ENCODE data around the gene ORC3.
"Not testable (repeated sequence)": the region's sequence is repeated elsewhere in the genome, so short reads cannot be mapped to it uniquely, and the experiment has no call there.

The ORC3 gene

GRCh38 chr6:87663434-87663833, 73.5 kb downstream of the ORC3 start:
- DNase-seq = no peak

DNA sequence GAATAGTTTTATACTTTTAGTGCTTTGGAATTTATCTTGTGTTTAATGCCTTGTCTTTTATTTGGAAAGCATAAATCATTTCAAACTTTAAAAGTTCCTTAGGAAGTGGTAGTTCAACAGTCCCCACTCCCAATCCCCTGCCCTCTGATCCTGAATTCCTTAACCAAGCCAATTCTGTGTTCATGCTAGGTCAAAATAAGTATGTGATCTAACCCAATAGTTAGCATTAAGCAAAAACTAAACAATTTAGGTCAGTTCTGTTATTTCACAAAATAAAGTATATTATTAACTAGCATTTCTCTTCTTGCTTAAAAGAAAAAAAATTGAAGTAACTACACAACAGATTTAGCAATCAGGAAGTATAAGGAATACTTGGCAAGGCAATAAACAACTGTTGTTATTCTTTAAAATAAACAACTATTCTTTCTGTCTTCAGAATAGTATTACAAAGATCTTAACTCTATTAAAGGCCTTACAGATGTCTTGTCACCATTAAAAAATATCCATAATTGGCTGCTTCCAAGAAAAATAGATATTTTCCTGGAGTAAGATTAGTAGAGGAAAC, 75.1 kb downstream of the ORC3 start:
- DNase-seq = no peak

DNA sequence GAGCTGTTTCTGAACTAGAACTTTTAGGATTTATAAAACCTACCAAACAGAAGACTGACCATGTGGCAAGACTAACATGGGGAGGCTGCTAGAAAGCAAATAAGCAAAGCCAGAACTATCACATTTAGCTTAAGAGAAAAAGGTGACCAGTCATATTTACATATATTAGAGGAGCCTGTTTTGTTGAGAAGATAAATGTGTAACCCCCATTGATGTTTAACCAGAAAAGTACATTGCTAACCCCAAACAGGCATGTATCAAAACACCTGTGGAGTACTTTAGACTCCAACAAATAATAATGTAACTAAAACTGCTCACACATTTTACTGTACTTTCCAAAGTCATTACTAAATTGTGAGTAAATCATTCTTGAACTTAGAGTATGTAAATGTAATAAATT, 77.1 kb downstream of the ORC3 start:
- no peak for DNase-seq

GRCh38 chr6:87668013-87668412, 78.1 kb downstream of the ORC3 start:
- no peak for DNase-seq

- DNase-seq = no peak
Measured at GRCh38 chr6:87669051-87669450, 79.1 kb downstream of the ORC3 start.

DNA sequence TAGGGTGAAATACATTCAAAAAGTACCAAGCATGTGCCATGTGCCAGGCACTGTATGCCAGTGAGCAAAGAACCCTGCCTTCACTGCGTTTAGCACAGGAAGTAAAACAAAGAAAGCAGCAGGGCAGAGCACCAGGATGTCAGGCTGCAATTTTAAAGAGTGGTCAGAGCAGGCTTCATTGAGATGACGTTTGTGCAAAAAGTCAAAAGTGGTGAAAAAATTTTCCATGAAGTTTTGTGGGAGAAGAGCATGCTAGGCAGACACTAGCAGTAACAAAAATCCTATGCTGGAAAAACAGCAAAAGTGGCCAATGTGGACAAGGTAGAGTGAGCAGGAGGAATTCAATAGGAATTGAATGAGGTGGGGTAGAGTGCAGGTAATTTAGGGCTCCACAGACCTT, 80.8 kb downstream of the ORC3 start:
- no peak for DNase-seq

- DNase-seq = no peak
Measured at GRCh38 chr6:87671555-87672029, 81.7 kb downstream of the ORC3 start.

DNA sequence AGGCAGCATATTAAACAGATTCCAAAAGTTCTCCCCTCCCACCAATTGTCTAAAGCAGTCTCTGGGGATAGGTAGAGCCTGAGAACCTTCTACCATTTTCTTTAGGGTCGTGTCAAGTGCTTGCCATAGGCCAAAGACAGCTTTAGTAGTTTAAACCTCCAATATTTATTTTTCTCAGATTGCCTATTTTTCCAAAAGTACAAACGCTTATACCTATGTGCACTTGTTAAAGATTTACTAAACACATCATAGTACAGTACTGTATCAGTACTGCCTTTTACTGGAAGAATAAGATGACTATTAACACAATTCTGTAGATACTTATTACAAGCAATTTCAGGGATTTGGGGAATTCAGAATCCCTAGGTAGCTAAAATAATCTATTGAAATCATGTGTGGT, 82.7 kb downstream of the ORC3 start:
- no peak for DNase-seq

GRCh38 chr6:87673237-87673636, 83.3 kb downstream of the ORC3 start:
- DNase-seq = no peak

GRCh38 chr6:87674290-87674689, 84.4 kb downstream of the ORC3 start:
- no peak for DNase-seq

GRCh38 chr6:87675004-87675681, 85.2 kb downstream of the ORC3 start:
- no peak for DNase-seq

GRCh38 chr6:87682310-87682709, 92.4 kb downstream of the ORC3 start:
- no peak for DNase-seq

DNA sequence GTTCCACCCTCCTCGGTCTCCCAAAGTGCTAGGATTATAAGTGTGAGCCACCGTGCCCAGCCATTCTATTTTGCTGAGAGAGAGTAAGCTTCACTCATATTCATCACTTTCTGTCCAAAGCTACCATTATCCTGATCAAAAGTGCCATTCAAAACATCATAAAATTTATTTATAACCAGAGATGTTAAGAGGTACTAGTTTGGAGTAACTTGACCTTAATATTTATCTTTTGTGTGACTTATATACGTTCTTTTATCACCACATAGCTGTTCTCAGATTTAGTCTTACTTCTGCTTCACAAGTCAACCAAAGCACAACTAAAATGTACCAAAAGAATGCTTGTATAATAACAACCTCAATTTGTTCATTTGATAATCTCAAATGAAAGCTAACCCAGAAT, 94.0 kb downstream of the ORC3 start:
- no peak for DNase-seq

DNA sequence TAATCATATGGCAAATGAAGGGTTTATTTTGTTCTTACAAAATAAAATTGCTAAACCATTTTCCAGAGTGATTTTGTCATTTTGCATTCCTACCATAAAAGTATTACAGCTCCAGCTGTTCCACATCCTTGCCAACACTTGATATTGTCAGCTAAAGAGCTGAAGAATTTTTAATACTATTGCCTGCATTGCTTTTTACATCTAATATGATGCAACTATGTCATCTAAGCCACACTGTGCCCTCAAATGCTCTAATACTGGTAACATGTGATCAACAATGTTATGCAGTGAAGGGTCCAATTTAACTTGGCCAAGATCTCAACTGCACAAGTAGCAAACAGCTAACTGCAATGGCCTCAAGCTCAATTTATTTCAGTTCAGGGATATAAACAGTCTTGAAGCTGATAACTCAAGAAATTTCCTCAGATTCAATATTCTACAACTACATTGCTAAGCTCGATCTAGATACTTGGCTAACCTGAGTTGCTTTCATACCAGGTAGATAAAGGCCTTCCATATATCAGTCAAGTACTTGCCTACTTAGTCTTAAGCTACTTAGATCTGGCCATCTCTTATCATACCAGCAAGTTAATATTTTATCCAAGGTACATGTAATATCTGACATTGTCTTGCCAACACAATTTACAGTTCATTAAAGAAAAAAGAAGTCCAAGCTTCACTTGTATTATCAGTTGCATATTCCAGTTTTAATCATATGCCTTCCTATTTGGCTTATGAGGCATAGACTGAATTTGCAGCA, 95.1 kb downstream of the ORC3 start:
- no peak for DNase-seq

DNA sequence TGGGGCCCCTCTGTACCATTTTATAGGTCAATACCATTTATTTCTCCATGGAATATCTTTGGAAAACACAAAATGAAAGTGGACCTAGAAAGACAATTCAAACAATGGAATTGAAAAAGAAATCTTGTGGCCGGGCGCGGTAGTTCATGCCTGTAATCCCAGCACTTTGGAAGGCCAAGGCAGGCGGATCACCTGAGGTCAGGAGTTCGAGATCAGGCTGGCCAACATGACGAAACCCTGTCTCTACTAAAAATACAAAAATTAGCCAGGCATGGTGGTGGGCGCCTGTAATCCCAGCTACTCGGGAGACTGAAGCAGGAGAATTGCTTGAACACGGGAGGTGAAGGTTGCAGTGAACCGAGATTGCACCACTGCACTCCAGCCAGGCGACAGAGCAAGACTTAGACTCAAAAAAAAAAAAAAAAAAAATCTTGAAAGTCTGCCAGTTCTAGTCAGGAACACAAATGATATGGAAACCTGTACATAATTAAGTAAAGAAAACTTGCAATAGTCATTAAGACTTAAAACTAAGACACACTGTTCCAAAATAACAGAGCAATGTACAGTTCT, 96.8 kb downstream of the ORC3 start:
- not testable (repeated sequence) for DNase-seq

DNA sequence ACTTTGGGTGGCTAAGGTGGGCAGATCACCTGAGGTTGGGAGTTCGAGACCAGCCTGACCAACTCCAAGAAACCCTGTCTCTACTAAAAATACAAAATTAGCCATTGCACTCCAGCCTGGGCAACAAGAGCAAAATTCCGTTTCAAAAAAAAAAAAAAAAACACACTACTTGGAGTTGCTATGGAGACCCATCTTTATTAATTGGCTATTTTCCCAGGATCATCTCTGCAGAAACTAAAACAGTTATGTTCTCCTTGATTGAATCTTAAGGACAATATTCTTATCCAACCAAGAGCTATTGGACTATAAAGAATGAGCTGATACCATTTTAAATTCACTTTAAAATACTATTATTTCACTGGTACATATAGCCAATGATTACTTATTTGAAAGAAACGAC, 97.4 kb downstream of the ORC3 start:
- no peak for DNase-seq

DNA sequence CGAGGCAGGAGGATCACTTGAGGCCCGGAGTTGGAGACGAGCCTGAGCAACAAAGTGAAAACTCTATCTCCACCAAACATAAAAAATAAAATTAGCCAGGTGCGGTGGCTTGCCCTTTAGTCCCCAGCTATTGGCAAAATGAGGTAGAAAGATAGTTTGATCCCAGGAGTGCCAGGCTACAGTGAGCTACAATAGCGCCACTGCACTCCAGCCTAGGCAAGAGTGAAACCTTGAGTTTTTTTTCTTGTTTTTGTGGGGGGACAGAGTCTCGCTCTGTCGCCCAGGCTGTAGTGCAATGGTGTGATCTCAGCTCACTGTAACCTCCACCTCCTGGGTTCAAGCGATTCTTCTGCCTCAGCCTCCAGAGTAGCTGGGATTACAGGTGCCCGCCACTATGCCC, 98.0 kb downstream of the ORC3 start:
- DNase-seq = not testable (repeated sequence)

GRCh38 chr6:87690441-87690840, 100.5 kb downstream of the ORC3 start:
- no peak for DNase-seq

GRCh38 chr6:87692086-87692485, 102.2 kb downstream of the ORC3 start:
- DNase-seq = no peak

DNA sequence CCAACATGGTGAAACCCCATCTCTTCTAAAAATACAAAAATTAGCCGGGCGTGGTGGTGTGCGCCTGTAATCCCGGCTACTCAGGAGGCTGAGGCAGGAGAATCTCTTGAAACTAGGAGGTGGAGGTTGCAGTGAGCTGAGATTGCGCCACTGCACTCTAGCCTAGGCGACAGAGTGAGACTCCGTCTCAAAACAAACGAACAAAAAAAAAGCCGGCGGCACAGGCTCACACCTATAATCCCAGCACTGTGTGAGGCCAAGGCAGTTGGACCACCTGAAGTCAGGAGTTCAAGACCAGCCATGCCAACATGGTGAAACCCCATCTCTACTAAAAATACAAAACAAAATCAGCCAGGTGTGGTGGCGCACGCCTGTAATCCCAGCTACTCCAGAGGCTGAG, 106.9 kb downstream of the ORC3 start:
- not testable (repeated sequence) for DNase-seq

DNA sequence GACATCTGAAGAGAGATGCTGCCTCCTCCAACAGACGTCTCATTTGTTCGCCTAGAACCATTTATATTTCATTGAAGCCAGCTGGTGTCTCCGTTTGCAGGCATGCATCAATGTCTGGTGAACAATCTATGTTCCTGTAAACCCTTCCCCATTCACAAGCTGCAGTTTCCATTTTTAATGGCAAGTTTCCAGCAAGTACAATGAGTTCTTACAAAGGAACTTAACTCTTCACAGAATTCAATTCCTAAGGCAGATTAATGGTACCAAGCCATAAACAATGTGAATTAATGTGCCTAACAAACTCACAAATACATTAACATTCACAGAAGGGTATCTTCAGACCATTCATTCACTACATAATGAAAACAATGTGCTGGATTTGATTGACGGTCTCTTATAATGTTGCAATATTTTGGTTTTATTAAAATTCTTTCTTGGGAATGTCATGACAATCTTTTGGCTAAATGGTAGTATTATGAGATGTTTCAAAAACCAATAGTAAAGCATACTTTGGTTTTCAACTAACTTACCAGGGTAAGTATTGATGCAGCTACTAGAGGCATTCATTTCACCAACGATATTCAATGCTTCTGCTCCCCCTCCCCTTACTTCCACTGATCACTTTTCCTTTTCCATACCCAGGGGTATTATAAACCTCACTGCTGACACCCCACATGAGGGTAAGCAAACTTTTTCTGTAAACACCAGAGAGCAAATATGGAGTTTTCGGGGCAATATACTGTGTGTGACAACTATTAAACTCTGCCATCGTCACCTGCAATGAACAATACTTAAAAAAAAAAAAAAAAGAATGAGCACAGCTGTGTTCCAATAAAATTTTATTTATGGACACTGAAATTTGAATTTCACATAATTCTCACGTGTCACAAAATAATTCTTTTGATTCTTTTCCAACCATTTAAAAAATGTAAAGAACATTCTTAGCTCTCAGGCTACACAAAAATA, 107.9 kb downstream of the ORC3 start:
- DNase-seq = no peak

GRCh38 chr6:87698547-87699006, 108.6 kb downstream of the ORC3 start:
- no peak for DNase-seq

DNA sequence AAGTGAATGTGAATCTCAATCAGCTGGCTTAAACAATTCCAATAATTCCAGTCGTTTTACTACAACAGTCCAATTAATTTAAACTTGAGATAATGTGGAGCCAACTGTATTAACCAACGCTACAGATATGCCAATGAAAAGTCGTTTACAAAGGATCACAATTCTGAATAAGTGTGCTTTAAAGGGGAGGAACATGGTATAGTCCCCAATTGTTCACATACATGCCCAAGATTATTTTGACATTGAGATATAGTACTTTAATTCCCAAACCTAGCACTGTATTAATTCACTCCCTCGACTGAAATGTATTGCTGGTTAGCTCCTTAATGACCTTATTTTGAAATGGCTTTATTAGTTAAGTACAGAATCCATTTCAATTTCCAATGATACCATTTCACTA, 109.6 kb downstream of the ORC3 start:
- DNase-seq = no peak
